Lower lobe of right lung (tissue), 2 donors: ENCODE measurements around the gene LIMCH1. TPM values are rescaled to one million over a fixed set of nuclear protein-coding genes. Genes with fewer than 3 reads are reported as not detected.
A peak's percentile ranks its signal among the peaks of the same experiment; 100 is the strongest.

Experiments
- ATAC-seq, 2 donors: fragments of 200-7000 bp; cut with Tn5 transposase; one replicate each; pipeline ENCODE4 v1.9.1; 2020 to 2022; ENCODE audit warnings: mild to moderate bottlenecking in 2 of 2, moderate library complexity in 2 of 2
- DNase-seq: peaks from one replicate; pipeline ENCODE4 v3.0.0-alpha.2; 2020
- H3K27ac ChIP-seq: fragments of 200-600 bp; one replicate; pipeline ENCODE4 v1.8.0; 2022
- H3K27me3 ChIP-seq: fragments of 200-600 bp; one replicate; pipeline ENCODE4 v1.8.0; 2022; ENCODE audit warnings: low read depth
- H3K36me3 ChIP-seq: fragments of 200-600 bp; one replicate; pipeline ENCODE4 v1.8.0; 2022; ENCODE audit warnings: mild to moderate bottlenecking
- H3K4me1 ChIP-seq: fragments of 200-600 bp; one replicate; pipeline ENCODE4 v1.8.0; 2022
- H3K4me3 ChIP-seq: fragments of 200-600 bp; one replicate; pipeline ENCODE4 v1.8.0; 2022; ENCODE audit warnings: mild to moderate bottlenecking
- H3K9me3 ChIP-seq: fragments of 200-600 bp; one replicate; pipeline ENCODE4 v1.8.0; 2022
- CTCF ChIP-seq: fragments of 200-600 bp; IDR thresholded peaks from one replicate; pipeline ENCODE4 v1.8.0; 2022; ENCODE audit warnings: antibody characterized with exemption, mild to moderate bottlenecking
- intact Hi-C: fragments of 100-400 bp; cut with DNase I; formaldehyde crosslinking; loops from one replicate; pipeline ENCODE4 v1.11.0; 2022
- total RNA-seq: library from RNA; stranded (reverse); fragmentation: NEBNext Ultra II Directional; extraction: Animal tissue kit (Norgen Biotek cat#: 25700); gene quantifications from one replicate; pipeline ENCODE4 v1.2.1, GENCODE V29; 2021
- donor health status: DM: no; HTN: yes; CAD: no; lungs with severe emphysema.

The LIMCH1 gene
- total RNA-seq, 1 donor from 2014 or later = 267 TPM

- no peak for ATAC-seq
- intact Hi-C loops = no loop called here
- Histone ChIP-seq H3K9me3 (no peaks in the 10 kb centered on the region), H3K4me3 (no peak overlapping the region), H3K4me1 (peaks cover 11% of the 10 kb centered on the region), H3K27ac (no peak overlapping the region), H3K36me3 (no peaks in the 10 kb centered on the region), H3K27me3 (no peaks in the 10 kb centered on the region)
- no peak for DNase-seq
- TF ChIP-seq CTCF = no peak
Measured at GRCh38 chr4:41561244-41561643, 23.3 kb downstream of the LIMCH1 start.

- ATAC-seq (peak in 1 of 2 donors; percentile 25), DNase-seq (no peak)
- Histone ChIP-seq H3K27me3 (no peaks in the 10 kb centered on the region), H3K4me3 (no peak overlapping the region), H3K27ac (no peak overlapping the region), H3K36me3 (no peaks in the 10 kb centered on the region), H3K9me3 (no peaks in the 10 kb centered on the region), H3K4me1 (peaks cover 9% of the 10 kb centered on the region)
- no peak for TF ChIP-seq CTCF
- intact Hi-C loops = no loop called here
Measured at GRCh38 chr4:41567186-41567585, 29.2 kb downstream of the LIMCH1 start.

- intact Hi-C loops = no loop called here
- Histone ChIP-seq H3K9me3 (no peaks in the 10 kb centered on the region), H3K4me1 (peaks cover 18% of the 10 kb centered on the region), H3K27me3 (no peaks in the 10 kb centered on the region), H3K27ac (no peak overlapping the region), H3K36me3 (no peaks in the 10 kb centered on the region), H3K4me3 (no peak overlapping the region)
- no peak for TF ChIP-seq CTCF
- DNase-seq = no peak
- ATAC-seq = no peak
Measured at GRCh38 chr4:41568363-41568762, 30.4 kb downstream of the LIMCH1 start.

GRCh38 chr4:41569961-41570360 is 32.0 kb downstream of the LIMCH1 start:
- Histone ChIP-seq H3K4me3 (no peak overlapping the region), H3K27me3 (no peaks in the 10 kb centered on the region), H3K4me1 (peaks cover 18% of the 10 kb centered on the region), H3K27ac (no peak overlapping the region), H3K36me3 (no peaks in the 10 kb centered on the region), H3K9me3 (no peaks in the 10 kb centered on the region)
- TF ChIP-seq CTCF = no peak
- peak; percentile 15 to 38 for ATAC-seq
- intact Hi-C loops = no loop called here
- no peak for DNase-seq

GRCh38 chr4:41571422-41571821 is 33.5 kb downstream of the LIMCH1 start:
- no peak overlapping the region for H3K27ac ChIP-seq
- no peak overlapping the region for H3K4me3 ChIP-seq

More at GRCh38 chr4:41571422-41571821, 33.5 kb downstream of the LIMCH1 start:
- Histone ChIP-seq H3K36me3 (no peaks in the 10 kb centered on the region), H3K9me3 (no peaks in the 10 kb centered on the region), H3K4me1 (peaks cover 26% of the 10 kb centered on the region), H3K27me3 (no peaks in the 10 kb centered on the region)
- DNase-seq (no peak), ATAC-seq (no peak)
- intact Hi-C loops = no loop called here
- TF ChIP-seq CTCF = no peak
